BLaER1 (cell line): Measurements from ENCODE around the gene CCDC144A.
"Not testable (repeated sequence)": the region's sequence is repeated elsewhere in the genome, so short reads cannot be mapped to it uniquely, and the experiment has no call there.

Source experiments
- H3K27ac ChIP-seq: shearing (Covaris generic); formaldehyde crosslinking; 2 replicates; pipeline ENCODE4 v1.8.1; 2022
- H3K27me3 ChIP-seq: shearing (Covaris generic); formaldehyde crosslinking; 2 replicates; pipeline ENCODE4 v1.8.1; 2022
- H3K36me3 ChIP-seq: shearing (Covaris generic); formaldehyde crosslinking; 2 replicates; pipeline ENCODE4 v1.8.1; 2022
- H3K4me1 ChIP-seq: shearing (Covaris generic); formaldehyde crosslinking; 2 replicates; pipeline ENCODE4 v1.8.1; 2022
- H3K4me2 ChIP-seq: shearing (Covaris generic); formaldehyde crosslinking; 2 replicates; pipeline ENCODE4 v1.8.1; 2022
- H3K4me3 ChIP-seq: shearing (Covaris generic); formaldehyde crosslinking; 2 replicates; pipeline ENCODE4 v1.8.1; 2022
- H3K9ac ChIP-seq: shearing (Covaris generic); formaldehyde crosslinking; 2 replicates; pipeline ENCODE4 v1.8.1; 2022
- H3K9me3 ChIP-seq: shearing (Covaris generic); formaldehyde crosslinking; 2 replicates; pipeline ENCODE4 v1.8.1; 2022
- H4K20me1 ChIP-seq: shearing (Covaris generic); formaldehyde crosslinking; 2 replicates; pipeline ENCODE4 v1.8.1; 2022

The CCDC144A gene

GRCh38 chr17:16768290-16769175 is 78.5 kb downstream of the CCDC144A start:
- H3K4me2 ChIP-seq, H3K27ac ChIP-seq, H3K9ac ChIP-seq, H4K20me1 ChIP-seq, H3K36me3 ChIP-seq, H3K27me3 ChIP-seq, H3K4me1 ChIP-seq, H3K4me3 ChIP-seq, H3K9me3 ChIP-seq: not testable (repeated sequence)

GRCh38 chr17:16772394-16773145 is 82.5 kb downstream of the CCDC144A start:
- not testable (repeated sequence) for H4K20me1 ChIP-seq, H3K36me3 ChIP-seq, H3K9ac ChIP-seq, H3K4me3 ChIP-seq, H3K27ac ChIP-seq, H3K4me1 ChIP-seq, H3K9me3 ChIP-seq, H3K27me3 ChIP-seq, H3K4me2 ChIP-seq

GRCh38 chr17:16773146-16773522 is 83.1 kb downstream of the CCDC144A start:
- not testable (repeated sequence) for H3K4me1 ChIP-seq, H3K27ac ChIP-seq, H4K20me1 ChIP-seq, H3K4me2 ChIP-seq, H3K36me3 ChIP-seq, H3K27me3 ChIP-seq, H3K4me3 ChIP-seq, H3K9me3 ChIP-seq, H3K9ac ChIP-seq

- not testable (repeated sequence) for H4K20me1 ChIP-seq, H3K9ac ChIP-seq, H3K36me3 ChIP-seq, H3K9me3 ChIP-seq, H3K27ac ChIP-seq, H3K27me3 ChIP-seq, H3K4me2 ChIP-seq, H3K4me3 ChIP-seq, H3K4me1 ChIP-seq
These were observed 97.8 kb downstream of the CCDC144A start for GRCh38 chr17:16787851-16788250.

GRCh38 chr17:16788889-16789536 is 99.0 kb downstream of the CCDC144A start:
- H3K4me2 ChIP-seq, H3K9ac ChIP-seq, H3K27me3 ChIP-seq, H3K4me3 ChIP-seq, H3K36me3 ChIP-seq, H3K27ac ChIP-seq, H4K20me1 ChIP-seq, H3K9me3 ChIP-seq, H3K4me1 ChIP-seq: not testable (repeated sequence)

- H3K4me1 ChIP-seq, H3K4me3 ChIP-seq, H3K9ac ChIP-seq, H3K27ac ChIP-seq, H3K4me2 ChIP-seq, H4K20me1 ChIP-seq, H3K27me3 ChIP-seq, H3K9me3 ChIP-seq, H3K36me3 ChIP-seq: not testable (repeated sequence)
These were observed 99.6 kb downstream of the CCDC144A start for GRCh38 chr17:16789622-16790021.

GRCh38 chr17:16790313-16790871 is 100.4 kb downstream of the CCDC144A start:
- H3K27me3 ChIP-seq, H3K9me3 ChIP-seq, H3K4me1 ChIP-seq, H4K20me1 ChIP-seq, H3K9ac ChIP-seq, H3K36me3 ChIP-seq, H3K4me3 ChIP-seq, H3K27ac ChIP-seq, H3K4me2 ChIP-seq: not testable (repeated sequence)

GRCh38 chr17:16794215-16794614 is 104.2 kb downstream of the CCDC144A start:
- H3K27ac ChIP-seq, H3K36me3 ChIP-seq, H3K4me3 ChIP-seq, H3K4me2 ChIP-seq, H3K9me3 ChIP-seq, H3K27me3 ChIP-seq, H3K9ac ChIP-seq, H4K20me1 ChIP-seq, H3K4me1 ChIP-seq: not testable (repeated sequence)

GRCh38 chr17:16795894-16796293 is 105.9 kb downstream of the CCDC144A start:
- not testable (repeated sequence) for H3K9me3 ChIP-seq, H3K4me2 ChIP-seq, H3K36me3 ChIP-seq, H4K20me1 ChIP-seq, H3K4me1 ChIP-seq, H3K27ac ChIP-seq, H3K27me3 ChIP-seq, H3K9ac ChIP-seq, H3K4me3 ChIP-seq

- not testable (repeated sequence) for H3K27me3 ChIP-seq, H3K4me2 ChIP-seq, H4K20me1 ChIP-seq, H3K4me1 ChIP-seq, H3K4me3 ChIP-seq, H3K27ac ChIP-seq, H3K9me3 ChIP-seq, H3K9ac ChIP-seq, H3K36me3 ChIP-seq
These were observed 114.8 kb downstream of the CCDC144A start for GRCh38 chr17:16804851-16805250.

- H3K27ac ChIP-seq, H3K27me3 ChIP-seq, H4K20me1 ChIP-seq, H3K4me2 ChIP-seq, H3K9ac ChIP-seq, H3K36me3 ChIP-seq, H3K4me1 ChIP-seq, H3K4me3 ChIP-seq, H3K9me3 ChIP-seq: not testable (repeated sequence)
These were observed 116.6 kb downstream of the CCDC144A start for GRCh38 chr17:16806599-16806998.

GRCh38 chr17:16807620-16808019 is 117.6 kb downstream of the CCDC144A start:
- not testable (repeated sequence) for H3K4me1 ChIP-seq, H3K9me3 ChIP-seq, H4K20me1 ChIP-seq, H3K4me3 ChIP-seq, H3K4me2 ChIP-seq, H3K9ac ChIP-seq, H3K27ac ChIP-seq, H3K27me3 ChIP-seq, H3K36me3 ChIP-seq

- not testable (repeated sequence) for H3K9ac ChIP-seq, H3K9me3 ChIP-seq, H4K20me1 ChIP-seq, H3K4me2 ChIP-seq, H3K27ac ChIP-seq, H3K4me3 ChIP-seq, H3K36me3 ChIP-seq, H3K27me3 ChIP-seq
- peaks cover 19% of the 10 kb centered on the region for H3K4me1 ChIP-seq
These were observed 120.2 kb downstream of the CCDC144A start for GRCh38 chr17:16810236-16810635.

- not testable (repeated sequence) for H3K27me3 ChIP-seq, H3K9me3 ChIP-seq, H3K4me3 ChIP-seq, H3K36me3 ChIP-seq, H3K27ac ChIP-seq, H3K9ac ChIP-seq, H3K4me2 ChIP-seq, H4K20me1 ChIP-seq
- H3K4me1 ChIP-seq = peaks cover 22% of the 10 kb centered on the region
These were observed 122.1 kb downstream of the CCDC144A start for GRCh38 chr17:16812126-16812525.
